CD4-positive, alpha-beta T cell (primary cell): ENCODE data around the gene PIP4K2A. TPM values are rescaled to one million over a fixed set of nuclear protein-coding genes. Genes with fewer than 3 reads are reported as not detected.
"Not testable (repeated sequence)": the region's sequence is repeated elsewhere in the genome, so short reads cannot be mapped to it uniquely, and the experiment has no call there.

Experiments used
- ATAC-seq: fragments of 200-7000 bp; cut with Tn5 transposase; one replicate; pipeline ENCODE4 v1.10.0; 2022; ENCODE audit warnings: mild to moderate bottlenecking; ENCODE audit not compliant: poor library complexity
- CTCF ChIA-PET: fragments of 350-600 bp; sonication (Branson Sonifier 250); formaldehyde crosslinking; loops from one replicate; lab custom pipeline; 2021; ENCODE audit warnings: antibody characterized with exemption, inconsistent platforms; lab: Charles Lee
- POLR2A ChIA-PET: fragments of 350-600 bp; sonication (Branson Sonifier 250); formaldehyde crosslinking; loops from one replicate; lab custom pipeline; 2021; ENCODE audit warnings: antibody characterized with exemption, inconsistent platforms; lab: Charles Lee
- DNase-seq, 14 experiments: peaks; one replicate each; pipeline ENCODE4 v3.0.0-alpha.2; 2013 to 2020; ENCODE audit warnings: mixed read lengths in 2 of 14
- H3K27ac ChIP-seq, 2 donors: one replicate each; pipeline versions ENCODE4 v1.5.1 to v1.7.0; 2013; ENCODE audit warnings: low read length in 2 of 2, low read depth in 1 of 2, mild to moderate bottlenecking in 1 of 2
- H3K27me3 ChIP-seq, 2 experiments: 1 replicate in 1 of 2; 2 replicates in 1 of 2; pipeline versions ENCODE4 v1.6.1 to v1.7.0; 2013; ENCODE audit warnings: low read length in 2 of 2, control low read depth in 1 of 2, mild to moderate bottlenecking in 1 of 2, moderate library complexity in 1 of 2; ENCODE audit not compliant: insufficient read depth in 2 of 2, control insufficient read depth in 1 of 2
- H3K36me3 ChIP-seq: one replicate; pipeline ENCODE4 v1.6.1; 2013; ENCODE audit warnings: low read length, control low read depth; ENCODE audit not compliant: insufficient read depth
- H3K4me1 ChIP-seq: one replicate; pipeline ENCODE4 v1.6.1; 2013; ENCODE audit warnings: low read length, control low read depth; ENCODE audit not compliant: insufficient read depth
- H3K4me3 ChIP-seq: one replicate; pipeline ENCODE4 v1.5.1; 2013; ENCODE audit warnings: mild to moderate bottlenecking, low read length, moderate library complexity
- H3K9me3 ChIP-seq, 2 experiments: 1 replicate in 1 of 2; 2 replicates in 1 of 2; pipeline versions ENCODE4 v1.6.1 to v1.7.0; 2013; ENCODE audit warnings: low read length in 2 of 2, mild to moderate bottlenecking in 2 of 2, control low read depth in 1 of 2, moderate library complexity in 1 of 2; ENCODE audit not compliant: control insufficient read depth in 1 of 2, insufficient read depth in 1 of 2
- H3K27ac Mint-ChIP-seq: one replicate; pipeline ENCODE4 v1.8.0; 2020; ENCODE audit warnings: mixed read lengths
- H3K27me3 Mint-ChIP-seq: one replicate; pipeline ENCODE4 v1.8.0; 2021; ENCODE audit warnings: mixed read lengths
- H3K36me3 Mint-ChIP-seq: one replicate; pipeline ENCODE4 v1.8.0; 2021; ENCODE audit warnings: low read depth, mixed read lengths
- H3K4me1 Mint-ChIP-seq: one replicate; pipeline ENCODE4 v1.8.0; 2021; ENCODE audit warnings: low read depth, mixed read lengths
- H3K4me3 Mint-ChIP-seq: one replicate; pipeline ENCODE4 v1.8.0; 2020; ENCODE audit warnings: mild to moderate bottlenecking, mixed read lengths
- H3K9me3 Mint-ChIP-seq: one replicate; pipeline ENCODE4 v1.8.0; 2020; ENCODE audit warnings: mixed read lengths
- intact Hi-C, 2 experiments: fragments of 100-400 bp; cut with DNase I in 1 of 2; cut with micrococcal nuclease in 1 of 2; formaldehyde crosslinking; loops; one replicate each; pipeline versions ENCODE4 v1.15.1 to v1.9.0; 2023 to 2025; cut with DNase I, micrococcal nuclease
- total RNA-seq, 174 experiments: library from RNA in 2 of 174; stranded (reverse) in 2 of 174; gene quantifications; one replicate each; pipeline ENCODE4 v1.2.3 and lab custom pipeline; 2021 to 2026
- TF ChIP-seq, protein P1 (sequence below): fragments of 200-600 bp; IDR thresholded peaks from one replicate; pipeline ENCODE4 v1.8.0; 2022; ENCODE audit warnings: antibody characterized with exemption, mild to moderate bottlenecking

The PIP4K2A gene
- total RNA-seq, 2 experiments from 2014 or later: 75.4 to 87.2 TPM

DNA sequence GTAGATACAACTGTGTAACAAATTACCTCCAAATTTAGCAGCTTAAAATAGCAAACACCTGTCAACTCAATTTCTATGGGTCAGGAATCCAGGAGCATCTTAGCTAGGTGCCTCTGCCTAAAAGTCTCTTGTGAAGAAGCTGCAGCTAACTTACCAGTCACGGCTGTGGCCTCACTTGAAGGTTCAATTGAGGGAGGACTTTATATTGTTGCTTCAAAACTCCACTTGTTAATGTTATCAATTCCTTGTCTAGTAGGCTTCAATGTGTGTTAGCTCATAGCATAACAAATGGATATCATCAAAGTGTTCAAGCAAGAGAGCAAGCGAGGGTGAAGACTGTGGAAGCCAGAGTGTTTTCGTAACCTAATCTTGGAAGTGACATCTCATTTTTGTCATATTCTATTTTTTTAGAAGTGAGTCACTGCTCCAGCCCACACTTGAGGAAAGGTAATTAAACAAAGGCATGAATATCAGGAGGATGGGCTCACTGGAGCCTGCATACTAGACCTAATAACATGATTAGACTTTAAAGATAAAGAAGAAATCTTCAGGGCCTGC lies 196.1 kb downstream of the PIP4K2A start:
- peaks cover 0 to 11% of the 10 kb centered on the region in 2 experiments for H3K27me3 ChIP-seq
- ChIA-PET CTCF (no interaction called here), POLR2A (no interaction called here)
- Mint-ChIP-seq H3K27ac (no peak overlapping the region), H3K36me3 (no peaks in the 10 kb centered on the region), H3K4me3 (no peak overlapping the region), H3K9me3 (peaks cover 14% of the 10 kb centered on the region), H3K4me1 (no peaks in the 10 kb centered on the region), H3K27me3 (peaks cover 15% of the 10 kb centered on the region)
- no peak overlapping the region for H3K4me3 ChIP-seq
- intact Hi-C loops: no loop called here
- no peaks in the 10 kb centered on the region for H3K4me1 ChIP-seq
- peaks cover 5 to 16% of the 10 kb centered on the region in 2 experiments for H3K9me3 ChIP-seq
- no peak for ATAC-seq
- H3K27ac ChIP-seq: no peak overlapping the region
- TF ChIP-seq, protein P1, sequence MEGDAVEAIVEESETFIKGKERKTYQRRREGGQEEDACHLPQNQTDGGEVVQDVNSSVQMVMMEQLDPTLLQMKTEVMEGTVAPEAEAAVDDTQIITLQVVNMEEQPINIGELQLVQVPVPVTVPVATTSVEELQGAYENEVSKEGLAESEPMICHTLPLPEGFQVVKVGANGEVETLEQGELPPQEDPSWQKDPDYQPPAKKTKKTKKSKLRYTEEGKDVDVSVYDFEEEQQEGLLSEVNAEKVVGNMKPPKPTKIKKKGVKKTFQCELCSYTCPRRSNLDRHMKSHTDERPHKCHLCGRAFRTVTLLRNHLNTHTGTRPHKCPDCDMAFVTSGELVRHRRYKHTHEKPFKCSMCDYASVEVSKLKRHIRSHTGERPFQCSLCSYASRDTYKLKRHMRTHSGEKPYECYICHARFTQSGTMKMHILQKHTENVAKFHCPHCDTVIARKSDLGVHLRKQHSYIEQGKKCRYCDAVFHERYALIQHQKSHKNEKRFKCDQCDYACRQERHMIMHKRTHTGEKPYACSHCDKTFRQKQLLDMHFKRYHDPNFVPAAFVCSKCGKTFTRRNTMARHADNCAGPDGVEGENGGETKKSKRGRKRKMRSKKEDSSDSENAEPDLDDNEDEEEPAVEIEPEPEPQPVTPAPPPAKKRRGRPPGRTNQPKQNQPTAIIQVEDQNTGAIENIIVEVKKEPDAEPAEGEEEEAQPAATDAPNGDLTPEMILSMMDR: no peak
- DNase-seq: no peak
- H3K36me3 ChIP-seq: no peaks in the 10 kb centered on the region

DNA sequence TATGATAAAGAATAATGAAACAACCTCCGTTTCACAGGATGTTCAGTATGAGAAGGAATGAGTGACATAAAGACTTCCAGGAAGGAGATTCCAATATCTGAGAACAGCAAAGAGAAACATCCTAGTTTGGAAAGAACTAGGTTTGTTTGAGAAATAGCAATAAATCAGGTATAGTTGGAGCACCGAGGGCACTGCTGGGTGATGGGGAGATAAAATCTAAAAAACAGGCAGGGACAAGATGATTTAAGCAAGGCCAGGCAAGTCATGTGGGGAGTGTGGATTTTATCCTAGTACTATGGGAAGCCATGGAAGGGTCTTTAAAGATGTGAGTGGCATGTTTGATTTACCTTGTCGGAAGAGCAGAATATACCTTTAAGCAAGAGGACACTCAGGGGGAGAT lies 199.4 kb downstream of the PIP4K2A start:
- Mint-ChIP-seq H3K4me3 (no peak overlapping the region), H3K27me3 (peaks cover 34% of the 10 kb centered on the region), H3K9me3 (peaks cover 12% of the 10 kb centered on the region), H3K36me3 (peaks cover 4% of the 10 kb centered on the region), H3K27ac (no peak overlapping the region), H3K4me1 (no peaks in the 10 kb centered on the region)
- Histone ChIP-seq H3K4me3 (no peak overlapping the region), H3K27me3 (peaks cover 0 to 16% of the 10 kb centered on the region in 2 experiments), H3K27ac (no peak overlapping the region), H3K4me1 (no peaks in the 10 kb centered on the region), H3K36me3 (no peaks in the 10 kb centered on the region), H3K9me3 (peaks cover 0 to 16% of the 10 kb centered on the region in 2 experiments)
- ChIA-PET POLR2A (no interaction called here), CTCF (no interaction called here)
- no peak for DNase-seq
- intact Hi-C loops: no loop called here
- TF ChIP-seq, protein P1: no peak
- ATAC-seq: no peak

DNA sequence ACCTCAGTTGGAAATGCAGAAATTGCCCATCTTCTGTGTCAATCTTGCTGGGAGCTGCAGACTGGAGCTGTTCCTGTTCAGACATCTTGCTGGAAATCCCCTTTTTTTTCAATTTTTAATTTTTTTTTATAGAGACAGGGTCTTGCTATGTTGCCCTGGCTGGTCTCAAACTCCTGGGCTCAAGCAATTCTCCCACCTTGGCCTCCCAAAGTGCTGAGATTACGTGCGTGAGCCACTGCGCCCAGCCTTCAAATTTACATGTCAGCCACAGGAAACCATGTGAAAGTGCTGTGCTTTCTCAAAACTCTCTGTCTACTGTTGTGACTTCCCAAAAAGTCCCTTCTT lies 200.0 kb downstream of the PIP4K2A start:
- intact Hi-C loops, H3K4me1 ChIP-seq, H3K4me3 Mint-ChIP-seq, H3K36me3 ChIP-seq, CTCF ChIA-PET, H3K9me3 Mint-ChIP-seq, H3K36me3 Mint-ChIP-seq, H3K4me1 Mint-ChIP-seq, POLR2A ChIA-PET, H3K4me3 ChIP-seq, H3K27ac ChIP-seq, ATAC-seq, H3K27ac Mint-ChIP-seq, DNase-seq: not testable (repeated sequence)
- Histone ChIP-seq H3K27me3 (peaks cover 0 to 16% of the 10 kb centered on the region in 2 experiments), H3K9me3 (peaks cover 0 to 16% of the 10 kb centered on the region in 2 experiments)
- peaks cover 34% of the 10 kb centered on the region for H3K27me3 Mint-ChIP-seq

DNA sequence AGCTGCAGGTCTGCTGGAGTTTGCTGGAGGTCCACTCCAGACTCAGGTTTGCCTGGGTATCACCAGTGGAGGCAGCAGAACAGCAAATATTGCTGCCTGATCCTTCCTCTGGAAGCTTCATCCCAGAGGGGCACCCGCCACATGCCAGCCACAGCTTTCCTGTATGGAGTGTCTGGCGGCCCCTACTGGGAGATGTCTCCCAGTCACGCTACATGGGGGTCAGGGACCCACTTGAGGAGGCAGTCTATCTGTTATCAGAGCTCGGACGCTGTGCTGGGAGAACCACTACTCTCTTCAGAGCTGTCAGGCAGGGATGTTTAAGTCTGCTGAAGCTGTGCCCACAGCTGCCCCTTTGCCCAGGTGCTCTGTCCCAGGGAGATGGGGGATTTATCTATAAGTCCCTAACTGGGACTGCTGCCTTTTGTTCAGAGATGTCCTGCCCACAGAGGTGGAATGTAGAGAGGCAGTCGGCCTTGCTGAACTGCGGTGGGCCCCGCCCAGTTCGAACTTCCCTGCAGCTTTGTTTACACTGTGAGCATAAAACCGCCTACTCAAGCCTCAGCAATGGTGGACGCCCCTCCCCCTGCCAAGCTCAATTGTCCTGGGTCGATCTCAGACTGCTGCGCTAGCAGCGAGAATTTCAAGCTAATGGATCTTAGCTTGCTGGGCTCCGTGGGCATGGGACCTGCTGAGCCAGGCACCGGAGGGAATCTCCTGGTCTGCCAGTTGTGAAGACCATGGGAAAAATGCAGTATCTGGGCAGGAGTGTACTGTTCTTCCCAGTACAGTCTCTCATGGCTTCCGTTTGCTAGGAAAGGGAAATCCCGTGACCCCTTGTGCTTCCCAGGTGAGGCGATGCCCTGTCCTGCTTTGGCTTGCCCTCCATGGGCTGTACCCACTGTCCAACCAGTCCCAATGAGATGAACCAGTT lies 200.6 kb downstream of the PIP4K2A start:
- Histone ChIP-seq H3K27me3 (peaks cover 0 to 16% of the 10 kb centered on the region in 2 experiments), H3K9me3 (peaks cover 0 to 16% of the 10 kb centered on the region in 2 experiments)
- POLR2A ChIA-PET, ATAC-seq, H3K36me3 ChIP-seq, H3K4me1 Mint-ChIP-seq, H3K27ac ChIP-seq, H3K4me3 ChIP-seq, intact Hi-C loops, H3K36me3 Mint-ChIP-seq, H3K4me1 ChIP-seq, H3K27ac Mint-ChIP-seq, CTCF ChIA-PET, DNase-seq, H3K4me3 Mint-ChIP-seq: not testable (repeated sequence)
- peaks cover 11% of the 10 kb centered on the region for H3K9me3 Mint-ChIP-seq
- peaks cover 34% of the 10 kb centered on the region for H3K27me3 Mint-ChIP-seq

DNA sequence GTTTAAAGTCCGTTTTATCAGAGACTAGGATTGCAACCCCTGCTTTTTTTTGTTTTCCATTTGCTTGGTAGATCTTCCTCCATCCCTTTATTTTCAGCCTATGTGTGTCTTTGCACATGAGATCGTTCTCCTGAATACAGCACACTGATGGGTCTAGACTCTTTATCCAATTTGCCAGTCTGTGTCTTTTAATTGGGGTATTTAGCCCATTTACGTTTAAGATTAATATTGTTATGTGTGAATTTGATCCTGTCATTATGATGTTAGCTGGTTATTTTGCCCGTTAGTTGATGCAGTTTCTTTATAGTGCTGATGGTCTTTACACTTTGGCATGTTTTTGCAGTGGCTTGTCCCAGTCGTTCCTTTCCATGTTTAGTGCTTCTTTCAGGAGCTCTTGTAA lies 202.4 kb downstream of the PIP4K2A start:
- ATAC-seq, H3K4me3 ChIP-seq, H3K4me1 ChIP-seq, POLR2A ChIA-PET, H3K4me3 Mint-ChIP-seq, H3K4me1 Mint-ChIP-seq, H3K36me3 Mint-ChIP-seq, H3K27ac ChIP-seq, CTCF ChIA-PET, intact Hi-C loops, H3K36me3 ChIP-seq, H3K27ac Mint-ChIP-seq, DNase-seq: not testable (repeated sequence)
- H3K9me3 Mint-ChIP-seq: peaks cover 14% of the 10 kb centered on the region
- Histone ChIP-seq H3K9me3 (peaks cover 0 to 16% of the 10 kb centered on the region in 2 experiments), H3K27me3 (peaks cover 0 to 16% of the 10 kb centered on the region in 2 experiments)
- H3K27me3 Mint-ChIP-seq: peaks cover 37% of the 10 kb centered on the region
